Activated CD4-positive, alpha-beta memory T cell treated with anti-CD3 and anti-CD28 coated beads, Interleukin-2, amount 10 ng/mL, durations not matched to agents 7 days and 5 days (primary cell): Measurements from ENCODE around the gene ILKAP. TPM values are rescaled to one million over a fixed set of nuclear protein-coding genes. Genes with fewer than 3 reads are reported as not detected.

Source experiments
- CTCF ChIA-PET: fragments of 350-600 bp; sonication (Branson Sonifier 250); formaldehyde crosslinking; loops from one replicate; lab custom pipeline; 2021; ENCODE audit warnings: antibody characterized with exemption, inconsistent platforms; lab: Charles Lee
- POLR2A ChIA-PET: fragments of 350-600 bp; sonication (Branson Sonifier 250); formaldehyde crosslinking; loops from one replicate; lab custom pipeline; 2021; ENCODE audit warnings: antibody characterized with exemption; lab: Charles Lee
- DNase-seq: peaks from one replicate; pipeline ENCODE4 v3.0.0-alpha.2; 2020
- H3K27ac Mint-ChIP-seq: one replicate; pipeline ENCODE4 v1.8.0; 2021; ENCODE audit warnings: mild to moderate bottlenecking, mixed read lengths
- H3K27me3 Mint-ChIP-seq: one replicate; pipeline ENCODE4 v1.8.0; 2021; ENCODE audit warnings: mixed read lengths
- H3K36me3 Mint-ChIP-seq: one replicate; pipeline ENCODE4 v1.8.0; 2021; ENCODE audit warnings: low read depth, mixed read lengths
- H3K4me1 Mint-ChIP-seq: one replicate; pipeline ENCODE4 v1.8.0; 2021; ENCODE audit warnings: mixed read lengths
- H3K4me3 Mint-ChIP-seq: one replicate; pipeline ENCODE4 v1.8.0; 2021; ENCODE audit warnings: mild to moderate bottlenecking, mixed read lengths
- H3K9me3 Mint-ChIP-seq: one replicate; pipeline ENCODE4 v1.8.0; 2021; ENCODE audit warnings: mixed read lengths
- total RNA-seq, 2 experiments: library from RNA; stranded (reverse); gene quantifications; one replicate each; pipeline ENCODE4 v1.2.3, GENCODE V29; 2021

Gene ILKAP
- total RNA-seq, 2 experiments from 2014 or later = 50.8 to 54.3 TPM

DNA sequence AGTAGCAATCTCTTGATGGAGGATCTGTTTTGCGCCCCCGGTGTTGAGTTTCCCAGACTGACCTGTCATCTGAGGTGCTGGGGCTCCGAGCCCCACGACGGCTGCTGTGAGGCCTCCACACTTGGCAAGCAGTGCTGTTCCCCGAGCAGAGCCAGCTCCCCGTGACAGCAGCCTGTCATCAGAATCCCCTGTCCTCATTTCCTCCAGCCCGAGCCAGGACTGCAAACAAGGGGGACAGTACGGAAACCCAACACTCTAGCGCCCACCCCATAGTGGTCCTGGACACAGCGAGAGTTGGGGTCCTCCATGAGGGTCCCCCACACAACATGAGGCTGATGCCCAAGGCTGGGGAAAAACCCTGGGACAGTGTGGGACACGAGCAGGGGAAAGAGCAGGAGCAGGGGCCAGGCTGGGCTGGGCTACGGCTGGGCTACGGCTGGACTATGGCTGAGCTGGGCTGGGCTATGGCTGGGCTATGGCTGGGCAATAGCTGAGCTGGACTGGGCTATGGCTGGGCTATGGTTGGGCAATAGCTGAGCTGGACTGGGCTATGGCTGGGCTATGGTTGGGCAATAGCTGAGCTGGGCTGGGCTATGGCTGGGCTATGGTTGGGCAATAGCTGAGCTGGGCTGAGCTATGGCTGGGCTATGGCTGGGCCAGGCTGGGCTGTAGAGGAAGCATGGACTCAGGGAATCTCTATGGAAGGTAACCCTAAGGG is 66.5 kb downstream of the ILKAP start:
- CTCF ChIA-PET = interaction anchor here (1.1 kb wide), 1 partner anchor 214 kb away, joined by 3 read pairs; no protein-coding TSS in a partner anchor

DNA sequence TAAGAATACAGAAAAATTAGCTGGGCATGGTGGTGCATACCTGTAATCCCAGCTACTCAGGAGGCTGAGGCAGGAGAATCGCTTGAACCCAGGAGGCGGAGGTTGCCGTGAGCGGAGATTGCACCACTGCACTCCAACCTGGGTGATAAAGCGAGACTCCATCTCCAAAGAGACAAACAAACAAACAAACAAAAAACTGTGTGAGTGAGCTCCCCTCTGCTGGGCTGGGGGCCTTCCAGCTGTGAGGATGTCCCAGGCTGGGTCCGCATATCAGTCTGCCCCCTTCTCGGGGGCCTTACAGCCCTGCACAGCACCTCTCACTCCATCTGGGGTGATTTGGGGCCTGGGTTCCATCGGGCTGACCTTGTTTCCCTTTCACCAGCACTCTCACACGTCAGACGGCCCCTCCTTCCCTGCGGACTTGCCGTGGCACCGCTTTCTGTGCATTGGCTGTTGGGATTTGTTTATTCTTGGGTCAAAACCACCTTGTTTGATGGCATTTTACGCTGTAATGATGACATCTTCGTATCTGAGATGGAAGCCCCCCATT is 67.8 kb downstream of the ILKAP start:
- no peak overlapping the region for H3K27ac Mint-ChIP-seq
- H3K4me3 Mint-ChIP-seq = no peak overlapping the region
- H3K27me3 Mint-ChIP-seq = no peaks in the 10 kb centered on the region
- no peaks in the 10 kb centered on the region for H3K4me1 Mint-ChIP-seq
- ChIA-PET CTCF (no interaction called here), POLR2A (no interaction called here)
- DNase-seq = no peak
- no peaks in the 10 kb centered on the region for H3K36me3 Mint-ChIP-seq
- no peaks in the 10 kb centered on the region for H3K9me3 Mint-ChIP-seq

More for the DNA sequence above, 66.5 kb downstream of the ILKAP start:
- Mint-ChIP-seq H3K4me3 (no peak overlapping the region), H3K36me3 (no peaks in the 10 kb centered on the region), H3K9me3 (no peaks in the 10 kb centered on the region), H3K4me1 (peaks cover 2% of the 10 kb centered on the region), H3K27ac (no peak overlapping the region), H3K27me3 (no peaks in the 10 kb centered on the region)
- DNase-seq = no peak
- POLR2A ChIA-PET = no interaction called here

GRCh38 chr2:238134393-238134785 is 69.1 kb downstream of the ILKAP start:
- H3K36me3 Mint-ChIP-seq = no peaks in the 10 kb centered on the region
- ChIA-PET POLR2A (no interaction called here), CTCF (no interaction called here)
- H3K9me3 Mint-ChIP-seq = no peaks in the 10 kb centered on the region
- no peaks in the 10 kb centered on the region for H3K27me3 Mint-ChIP-seq
- no peak overlapping the region for H3K4me3 Mint-ChIP-seq
- DNase-seq = no peak
- H3K27ac Mint-ChIP-seq = no peak overlapping the region
- H3K4me1 Mint-ChIP-seq = no peaks in the 10 kb centered on the region

GRCh38 chr2:238133499-238134392 is 69.7 kb downstream of the ILKAP start:
- no peaks in the 10 kb centered on the region for H3K36me3 Mint-ChIP-seq
- no peaks in the 10 kb centered on the region for H3K4me1 Mint-ChIP-seq
- no peak for DNase-seq
- CTCF ChIA-PET = no interaction called here
- H3K27ac Mint-ChIP-seq = no peak overlapping the region
- H3K27me3 Mint-ChIP-seq = no peaks in the 10 kb centered on the region
- no peak overlapping the region for H3K4me3 Mint-ChIP-seq
- POLR2A ChIA-PET = no interaction called here
- no peaks in the 10 kb centered on the region for H3K9me3 Mint-ChIP-seq

DNA sequence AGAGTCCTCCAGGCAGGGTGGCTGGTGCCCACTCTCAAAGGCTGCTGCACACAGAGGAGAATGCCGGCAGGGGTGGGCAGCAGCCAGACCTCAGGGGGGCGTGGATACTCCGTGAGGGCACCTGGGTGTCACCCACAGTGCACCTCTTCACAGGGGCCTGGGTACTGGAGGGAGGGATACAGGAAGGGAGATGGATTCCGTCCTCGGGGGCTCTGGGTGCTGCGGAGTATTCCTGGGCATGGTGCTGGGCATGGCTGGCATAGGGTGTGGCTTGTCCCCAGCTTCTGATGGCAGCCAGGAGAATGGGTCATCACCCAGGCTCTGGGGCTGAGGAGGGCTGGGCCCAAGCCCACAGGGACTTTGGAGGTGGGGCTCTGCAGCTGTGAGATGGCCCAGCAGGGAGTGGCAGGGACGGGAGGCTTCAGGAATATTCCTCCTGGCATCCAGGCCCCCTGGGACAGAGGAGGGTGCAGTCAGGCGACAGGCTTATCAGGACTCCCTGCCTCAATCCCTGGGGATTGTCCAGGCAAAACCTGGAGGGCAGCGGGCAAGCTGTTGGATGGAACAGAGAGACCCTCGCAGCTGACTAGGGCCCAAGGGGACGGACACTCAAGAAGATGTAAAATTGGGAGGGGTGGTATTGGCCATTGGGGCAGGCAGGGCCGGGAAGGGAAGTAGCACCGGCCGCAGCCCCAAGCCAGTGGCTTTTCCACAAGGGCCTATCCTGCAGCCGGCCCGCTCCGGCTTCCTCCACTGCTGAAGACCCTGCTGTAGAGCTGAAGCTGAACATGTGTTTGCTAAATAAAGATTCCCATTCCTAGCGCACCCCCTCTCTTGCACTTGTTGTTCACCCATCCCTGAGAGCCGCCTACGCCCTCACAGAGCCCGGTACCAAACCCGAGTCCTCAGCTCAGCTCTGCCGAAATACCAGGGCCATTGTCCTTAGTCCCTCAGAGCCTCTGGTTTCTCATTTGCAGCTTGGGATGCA is 70.7 kb downstream of the ILKAP start:
- no peaks in the 10 kb centered on the region for H3K4me1 Mint-ChIP-seq
- no peak for DNase-seq
- no peak overlapping the region for H3K27ac Mint-ChIP-seq
- no peaks in the 10 kb centered on the region for H3K9me3 Mint-ChIP-seq
- H3K36me3 Mint-ChIP-seq = no peaks in the 10 kb centered on the region
- ChIA-PET CTCF (no interaction called here), POLR2A (no interaction called here)
- H3K4me3 Mint-ChIP-seq = no peak overlapping the region
- H3K27me3 Mint-ChIP-seq = no peaks in the 10 kb centered on the region

GRCh38 chr2:238131761-238132462 is 71.6 kb downstream of the ILKAP start:
- ChIA-PET CTCF (no interaction called here), POLR2A (no interaction called here)
- Mint-ChIP-seq H3K27ac (no peak overlapping the region), H3K4me1 (no peaks in the 10 kb centered on the region), H3K36me3 (no peaks in the 10 kb centered on the region), H3K27me3 (no peaks in the 10 kb centered on the region), H3K4me3 (no peak overlapping the region), H3K9me3 (no peaks in the 10 kb centered on the region)
- no peak for DNase-seq

DNA sequence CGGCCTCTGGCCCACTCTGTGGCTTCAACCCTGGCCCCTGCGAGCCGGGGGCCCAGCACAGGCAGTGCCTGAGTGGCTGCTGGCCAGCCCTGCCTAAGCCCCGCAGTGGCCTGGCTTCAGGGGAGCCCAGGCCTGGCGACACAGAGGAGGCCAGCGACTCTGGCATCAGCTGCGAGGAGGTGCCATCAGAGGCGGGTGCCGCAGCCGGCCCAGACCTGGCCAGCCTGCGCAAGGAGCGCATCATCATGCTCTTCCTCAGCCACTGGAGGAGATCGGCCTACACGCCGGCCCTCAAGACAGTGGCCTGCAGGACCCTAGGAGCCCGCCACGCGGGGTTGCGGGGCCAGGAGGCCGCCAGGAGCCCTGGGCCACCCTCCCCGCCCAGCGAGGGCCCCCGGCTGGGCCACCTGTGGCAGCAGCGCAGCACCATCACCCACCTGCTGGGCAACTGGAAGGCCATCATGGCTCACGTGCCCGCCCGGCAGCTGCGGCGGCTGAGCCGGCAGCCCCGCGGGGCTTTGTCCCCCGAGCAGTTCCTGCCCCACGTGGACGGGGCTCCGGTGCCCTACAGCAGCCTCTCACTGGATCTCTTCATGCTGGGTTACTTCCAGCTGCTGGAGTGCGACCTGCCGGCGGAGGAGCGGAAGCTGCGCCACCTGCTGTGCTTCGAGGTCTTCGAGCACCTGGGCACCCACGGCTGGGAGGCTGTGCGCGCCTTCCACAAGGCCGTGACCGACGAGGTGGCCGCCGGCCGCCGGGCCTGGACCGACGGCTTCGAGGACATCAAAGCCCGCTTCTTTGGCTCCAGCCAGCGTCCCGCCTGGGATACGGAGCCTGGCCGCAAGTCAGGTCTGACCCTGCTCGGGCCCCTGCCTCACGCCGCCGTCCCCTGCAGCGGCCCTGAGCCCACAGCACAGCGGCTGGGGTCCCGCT is 72.5 kb downstream of the ILKAP start:
- CTCF ChIA-PET = no interaction called here
- Mint-ChIP-seq H3K4me1 (no peaks in the 10 kb centered on the region), H3K36me3 (no peaks in the 10 kb centered on the region)

GRCh38 chr2:238130111-238130695 is 73.3 kb downstream of the ILKAP start:
- ChIA-PET CTCF (no interaction called here), POLR2A (no interaction called here)
- no peaks in the 10 kb centered on the region for H3K27me3 Mint-ChIP-seq
- no peak overlapping the region for H3K4me3 Mint-ChIP-seq
- H3K36me3 Mint-ChIP-seq = no peaks in the 10 kb centered on the region
- no peak overlapping the region for H3K27ac Mint-ChIP-seq
- no peaks in the 10 kb centered on the region for H3K9me3 Mint-ChIP-seq
- H3K4me1 Mint-ChIP-seq = no peaks in the 10 kb centered on the region
- no peak for DNase-seq

More for the DNA sequence above, 72.5 kb downstream of the ILKAP start:
- Mint-ChIP-seq H3K9me3 (no peaks in the 10 kb centered on the region), H3K27ac (no peak overlapping the region), H3K27me3 (no peaks in the 10 kb centered on the region), H3K4me3 (no peak overlapping the region)
- DNase-seq = no peak
- POLR2A ChIA-PET = no interaction called here

DNA sequence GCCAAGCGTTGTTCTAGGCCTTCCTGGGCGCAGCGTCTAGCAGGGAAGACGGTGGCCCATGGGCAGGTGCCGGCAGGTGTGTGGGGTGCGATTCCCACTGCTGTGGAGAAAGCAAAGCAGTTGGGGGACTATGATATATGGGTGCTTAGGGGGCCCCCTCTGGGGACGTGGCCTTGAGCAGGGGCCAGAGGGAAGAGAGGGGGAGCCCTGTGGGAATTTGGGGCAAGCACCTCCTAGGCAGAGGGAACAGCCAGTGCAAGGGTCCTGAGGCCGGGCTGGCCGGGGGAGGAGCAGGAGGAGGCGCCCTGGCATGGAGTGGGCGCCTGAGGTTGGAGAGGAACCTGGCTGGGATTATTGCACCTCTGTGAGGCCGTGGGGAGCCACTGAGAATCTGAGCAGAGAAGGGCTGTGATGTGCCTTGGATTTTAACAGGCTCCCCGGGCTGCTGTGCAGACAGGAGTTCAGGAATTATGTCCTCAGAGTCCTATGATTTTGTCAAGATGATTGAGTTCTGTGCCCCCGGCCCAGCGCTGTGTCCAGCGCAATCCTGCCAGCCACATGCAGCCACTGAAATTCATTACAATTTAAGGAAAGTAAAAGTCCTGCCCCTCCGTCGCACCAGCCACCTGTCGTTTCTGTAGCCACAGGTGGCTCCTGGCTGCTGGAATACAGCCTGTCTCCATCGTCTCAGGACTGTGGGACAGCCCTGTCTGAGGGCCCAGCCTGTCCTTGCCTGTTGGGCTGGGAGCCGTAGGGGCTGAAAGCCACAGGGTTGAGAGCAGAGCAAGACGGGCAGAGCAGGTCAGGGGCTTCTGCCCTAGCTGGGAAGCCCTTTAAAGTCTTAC is 74.1 kb downstream of the ILKAP start:
- Mint-ChIP-seq H3K4me3 (no peak overlapping the region), H3K9me3 (no peaks in the 10 kb centered on the region), H3K27me3 (no peaks in the 10 kb centered on the region), H3K27ac (no peak overlapping the region), H3K36me3 (no peaks in the 10 kb centered on the region), H3K4me1 (no peaks in the 10 kb centered on the region)
- POLR2A ChIA-PET = no interaction called here
- no peak for DNase-seq
- CTCF ChIA-PET = no interaction called here

- Mint-ChIP-seq H3K27ac (no peak overlapping the region), H3K27me3 (no peaks in the 10 kb centered on the region), H3K4me3 (no peak overlapping the region), H3K9me3 (no peaks in the 10 kb centered on the region), H3K4me1 (no peaks in the 10 kb centered on the region), H3K36me3 (no peaks in the 10 kb centered on the region)
- POLR2A ChIA-PET = no interaction called here
- no peak for DNase-seq
- CTCF ChIA-PET = no interaction called here
Observed at GRCh38 chr2:238128534-238129001, 74.9 kb downstream of the ILKAP start.
